Keratinocyte (primary cell): ENCODE data around the gene TNS1. TPM values are rescaled to one million over a fixed set of nuclear protein-coding genes. Genes with fewer than 3 reads are reported as not detected.

Experiments used
- DNase-seq: peaks from one replicate; pipeline ENCODE4 v3.0.0-alpha.2; 2011; ENCODE audit warnings: low read depth, missing footprints, low spot score
- FAIRE-seq: peaks from 2 replicates; lab custom pipeline; 2011; peaks lifted over from hg19 to GRCh38; lab: Jason Lieb, UNC
- H2AFZ ChIP-seq: 2 replicates; pipeline ENCODE4 v1.6.0; 2012; ENCODE audit warnings: low read length, control low read depth, inconsistent platforms; ENCODE audit not compliant: control insufficient read depth
- H3K27ac ChIP-seq: 2 replicates; pipeline ENCODE4 v1.5.1; 2011; ENCODE audit warnings: low read length; ENCODE audit not compliant: control insufficient read depth, insufficient read depth
- H3K27me3 ChIP-seq: 3 replicates; pipeline ENCODE4 v1.6.0; 2011; ENCODE audit warnings: low read length; ENCODE audit not compliant: control insufficient read depth, insufficient read depth; ENCODE audit errors: extremely low read depth
- H3K36me3 ChIP-seq, 2 experiments: 2 replicates in 1 of 2; 3 replicates in 1 of 2; pipeline ENCODE4 v1.5.1; 2011; ENCODE audit warnings: low read length in 2 of 2, mild to moderate bottlenecking in 1 of 2; ENCODE audit not compliant: control insufficient read depth in 2 of 2, insufficient read depth in 2 of 2; ENCODE audit errors: extremely low read depth in 1 of 2
- H3K4me1 ChIP-seq: 3 replicates; pipeline ENCODE4 v1.5.1; 2011; ENCODE audit warnings: low read length; ENCODE audit not compliant: control insufficient read depth, insufficient read depth; ENCODE audit errors: extremely low read depth
- H3K4me2 ChIP-seq: 3 replicates; pipeline ENCODE4 v1.6.0; 2011; ENCODE audit warnings: low read depth, low read length; ENCODE audit not compliant: control insufficient read depth, insufficient read depth; ENCODE audit errors: extremely low read depth
- H3K4me3 ChIP-seq, 3 experiments: fragments of 200-600 bp in 1 of 3; sonication (generic) in 1 of 3; 2 replicates in 2 of 3; 3 replicates in 1 of 3; pipeline ENCODE4 v1.5.1; 2011 to 2016; ENCODE audit warnings: low read length in 3 of 3, mild to moderate bottlenecking in 3 of 3, control low read depth in 2 of 3, inconsistent platforms in 1 of 3, low read depth in 1 of 3, mixed read lengths in 1 of 3, mixed run types in 1 of 3, moderate library complexity in 1 of 3; ENCODE audit not compliant: control insufficient read depth in 2 of 3, insufficient read depth in 2 of 3; ENCODE audit errors: extremely low read depth in 1 of 3
- H3K79me2 ChIP-seq: 2 replicates; pipeline ENCODE4 v1.6.0; 2012; ENCODE audit warnings: low read length; ENCODE audit not compliant: control insufficient read depth, insufficient read depth
- H3K9ac ChIP-seq: 3 replicates; pipeline ENCODE4 v1.6.0; 2011; ENCODE audit warnings: low read length; ENCODE audit not compliant: control insufficient read depth, insufficient read depth; ENCODE audit errors: extremely low read depth
- H3K9me1 ChIP-seq: 3 replicates; pipeline ENCODE4 v1.6.0; 2011; ENCODE audit warnings: low read length; ENCODE audit not compliant: control insufficient read depth, insufficient read depth; ENCODE audit errors: extremely low read depth
- H3K9me3 ChIP-seq: 2 replicates; pipeline ENCODE4 v1.5.1; 2012; ENCODE audit warnings: low read depth, low read length; ENCODE audit not compliant: control insufficient read depth
- H4K20me1 ChIP-seq: 3 replicates; pipeline ENCODE4 v1.6.0; 2011; ENCODE audit warnings: low read length; ENCODE audit not compliant: control insufficient read depth, insufficient read depth; ENCODE audit errors: extremely low read depth
- EZH2 ChIP-seq: IDR thresholded peaks from one replicate; pipeline ENCODE4 v1.6.1; 2012; ENCODE audit warnings: inconsistent platforms, mild to moderate bottlenecking, low read length, moderate library complexity
- dilution Hi-C: fragments of 300-500 bp; cut with MboI; formaldehyde crosslinking; loops from one replicate; pipeline ENCODE4 v1.7.0; 2020; ENCODE audit warnings: low sequenced_read_pairs; ENCODE audit not compliant: extremely low pct_ligation_motif_present
- polyA plus RNA-seq, 5 experiments: library from polyadenylated mRNA; depleted of rRNA in 3 of 5; stranded (reverse) in 3 of 5; stranded (forward) in 1 of 5; unstranded in 1 of 5; fragments of >200 nt; gene quantifications; 1 replicate in 1 of 5; 2 replicates in 3 of 5; 3 replicates in 1 of 5; pipeline versions ENCODE4 v1.2.1 to v1.2.3, GENCODE V29; 2011 to 2012; ENCODE audit warnings: missing spikeins in 2 of 5, low read depth in 1 of 5, low replicate concordance in 1 of 5
- TF ChIP-seq, protein P1 (sequence below), 3 experiments: IDR thresholded peaks in 1 of 3; conservative IDR thresholded peaks in 1 of 3; optimal IDR thresholded peaks in 1 of 3; 2 replicates in 2 of 3; 3 replicates in 1 of 3; pipeline versions ENCODE3 to v1.5.1; 2011; ENCODE audit warnings: low read length in 3 of 3, mild to moderate bottlenecking in 3 of 3, moderate library complexity in 2 of 3, control low read depth in 1 of 3, inconsistent platforms in 1 of 3; ENCODE audit not compliant: insufficient read depth in 2 of 3; ENCODE audit errors: extremely low read depth in 1 of 3

TNS1 gene
- polyA plus RNA-seq, 1 donor (not counting 4 experiments of a cell fraction or from before 2014, with no cell fraction given), result 2.5 TPM

DNA sequence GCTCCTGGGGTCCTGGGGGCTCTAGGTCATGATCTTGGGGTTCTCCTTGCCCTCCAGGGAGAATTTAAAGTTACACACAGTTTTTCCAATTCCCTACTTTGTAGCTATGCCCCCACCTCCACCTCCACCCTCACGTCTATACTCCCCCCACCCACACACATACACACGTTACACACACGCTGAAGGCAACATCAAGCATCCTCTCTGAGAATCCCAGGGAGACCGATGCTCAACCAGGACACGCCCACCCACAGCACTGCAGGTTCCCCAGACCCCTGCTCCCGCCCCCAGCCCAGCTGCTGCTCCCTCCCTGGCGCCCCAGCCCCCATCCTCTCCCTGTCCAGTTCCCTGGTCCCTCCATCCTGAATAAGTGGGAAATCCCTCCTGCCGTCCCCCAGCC, 6.4 kb upstream of the TNS1 start:
- H3K9me3 ChIP-seq, result no peaks in the 10 kb centered on the region
- no peaks in the 10 kb centered on the region for H4K20me1 ChIP-seq
- peak overlapping the region in 2 of 3 experiments; percentile 50 to 77 for H3K4me3 ChIP-seq
- no peak overlapping the region for H2AFZ ChIP-seq
- H3K79me2 ChIP-seq, result no peaks in the 10 kb centered on the region
- dilution Hi-C loops, result no loop called here
- FAIRE-seq (no peak), DNase-seq (no peak)
- peaks cover 33% of the 10 kb centered on the region for H3K4me1 ChIP-seq
- H3K9me1 ChIP-seq, result no peaks in the 10 kb centered on the region
- H3K9ac ChIP-seq, result no peak overlapping the region
- peak overlapping the region; percentile 74 for H3K4me2 ChIP-seq
- no peak overlapping the region for H3K27ac ChIP-seq
- TF ChIP-seq, protein P1, sequence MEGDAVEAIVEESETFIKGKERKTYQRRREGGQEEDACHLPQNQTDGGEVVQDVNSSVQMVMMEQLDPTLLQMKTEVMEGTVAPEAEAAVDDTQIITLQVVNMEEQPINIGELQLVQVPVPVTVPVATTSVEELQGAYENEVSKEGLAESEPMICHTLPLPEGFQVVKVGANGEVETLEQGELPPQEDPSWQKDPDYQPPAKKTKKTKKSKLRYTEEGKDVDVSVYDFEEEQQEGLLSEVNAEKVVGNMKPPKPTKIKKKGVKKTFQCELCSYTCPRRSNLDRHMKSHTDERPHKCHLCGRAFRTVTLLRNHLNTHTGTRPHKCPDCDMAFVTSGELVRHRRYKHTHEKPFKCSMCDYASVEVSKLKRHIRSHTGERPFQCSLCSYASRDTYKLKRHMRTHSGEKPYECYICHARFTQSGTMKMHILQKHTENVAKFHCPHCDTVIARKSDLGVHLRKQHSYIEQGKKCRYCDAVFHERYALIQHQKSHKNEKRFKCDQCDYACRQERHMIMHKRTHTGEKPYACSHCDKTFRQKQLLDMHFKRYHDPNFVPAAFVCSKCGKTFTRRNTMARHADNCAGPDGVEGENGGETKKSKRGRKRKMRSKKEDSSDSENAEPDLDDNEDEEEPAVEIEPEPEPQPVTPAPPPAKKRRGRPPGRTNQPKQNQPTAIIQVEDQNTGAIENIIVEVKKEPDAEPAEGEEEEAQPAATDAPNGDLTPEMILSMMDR (optimal IDR thresholded peaks at IDR 0.05 in 1 of 3, IDR thresholded peaks at IDR 0.05 in 1 of 3, conservative IDR thresholded peaks at IDR 0.05 in 1 of 3; ENCODE audit: extremely low read depth in 1 of 3, insufficient read depth in 2 of 3, low read length in 3 of 3), result no peak
- no peak for TF ChIP-seq EZH2
- H3K27me3 ChIP-seq, result peaks cover 54% of the 10 kb centered on the region
- H3K36me3 ChIP-seq, result no peaks in the 10 kb centered on the region

DNA sequence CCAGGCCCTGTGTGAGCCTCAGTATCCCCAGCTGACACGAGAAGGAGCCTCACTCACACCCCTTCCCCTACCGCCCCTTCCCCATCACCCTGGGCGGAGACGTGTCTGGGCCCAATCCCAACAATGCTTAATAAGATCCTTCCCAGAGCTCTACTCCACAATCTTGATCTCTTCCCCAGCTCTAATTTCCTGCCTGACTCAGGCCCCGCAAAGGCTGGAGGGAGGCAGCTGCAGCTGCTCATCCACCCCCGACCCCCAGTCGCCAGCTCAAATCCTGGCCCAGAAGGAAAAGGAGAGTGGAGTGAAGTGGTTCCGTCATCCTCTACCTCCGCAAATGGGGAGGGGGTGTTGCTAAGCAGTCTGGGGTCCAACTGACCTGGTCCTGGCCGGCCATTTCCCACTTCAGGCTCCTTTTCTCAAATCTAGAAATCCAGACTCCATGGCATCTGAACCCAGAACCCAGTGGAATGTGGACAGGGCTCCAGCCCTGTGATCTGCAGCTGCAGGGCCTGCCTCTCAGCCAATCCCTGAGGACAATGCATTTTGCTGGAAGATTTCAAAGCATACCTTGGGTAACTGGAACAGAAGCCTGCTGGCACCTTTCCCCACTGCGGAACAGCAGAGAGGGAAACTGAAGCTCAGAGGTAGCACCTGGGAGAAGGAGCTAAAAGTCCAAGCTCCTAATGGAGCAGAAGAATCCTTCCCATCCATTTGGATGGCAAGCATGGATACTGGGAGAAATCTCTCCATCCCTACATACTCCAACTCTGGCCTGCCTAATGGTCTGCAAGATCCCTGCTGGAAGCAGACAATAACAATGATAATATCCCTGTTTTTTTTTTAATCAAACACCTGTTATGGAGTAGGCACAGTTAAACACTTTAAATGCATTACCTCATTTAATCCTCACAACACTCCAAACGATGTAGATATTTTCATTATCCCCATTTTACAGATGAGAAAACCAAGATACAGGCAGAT, 5.6 kb upstream of the TNS1 start:
- Histone ChIP-seq H3K4me2 (peak overlapping the region; percentile 22), H3K36me3 (no peaks in the 10 kb centered on the region), H3K9ac (no peak overlapping the region), H3K79me2 (no peaks in the 10 kb centered on the region), H3K4me1 (peaks cover 38% of the 10 kb centered on the region), H3K27me3 (peaks cover 45% of the 10 kb centered on the region), H3K9me3 (no peaks in the 10 kb centered on the region), H3K4me3 (no peak overlapping the region), H2AFZ (no peak overlapping the region), H3K9me1 (no peaks in the 10 kb centered on the region), H4K20me1 (no peaks in the 10 kb centered on the region), H3K27ac (no peak overlapping the region)
- dilution Hi-C loops, result no loop called here
- peak; percentile 53 for FAIRE-seq
- no peak for TF ChIP-seq EZH2
- TF ChIP-seq, protein P1 (optimal IDR thresholded peaks at IDR 0.05 in 1 of 3, IDR thresholded peaks at IDR 0.05 in 1 of 3, conservative IDR thresholded peaks at IDR 0.05 in 1 of 3; ENCODE audit: extremely low read depth in 1 of 3, insufficient read depth in 2 of 3, low read length in 3 of 3), result no peak
- DNase-seq, result no peak
